Activated B cell treated with CpG ODN at 0.5 μM for 24 hours (primary cell): ENCODE results near the gene S100PBP. TPM values are rescaled to one million over a fixed set of nuclear protein-coding genes. Genes with fewer than 3 reads are reported as not detected.

Experiments
- ATAC-seq: fragments of 200-7000 bp; cut with Tn5 transposase; one replicate; pipeline ENCODE4 v1.10.0; 2021; ENCODE audit warnings: low read depth, mild to moderate bottlenecking, moderate library complexity
- CTCF ChIA-PET: fragments of 350-600 bp; sonication (Branson Sonifier 250); formaldehyde crosslinking; loops from one replicate; lab custom pipeline; 2021; ENCODE audit warnings: antibody characterized with exemption; lab: Charles Lee
- POLR2A ChIA-PET: fragments of 350-600 bp; sonication (Branson Sonifier 250); formaldehyde crosslinking; loops from one replicate; lab custom pipeline; 2021; ENCODE audit warnings: antibody characterized with exemption; lab: Charles Lee
- DNase-seq: peaks from one replicate; pipeline ENCODE4 v3.0.0; 2022
- H3K27ac Mint-ChIP-seq: one replicate; pipeline ENCODE4 v1.8.0; 2020; ENCODE audit warnings: mixed read lengths
- H3K27me3 Mint-ChIP-seq: one replicate; pipeline ENCODE4 v1.8.0; 2021; ENCODE audit warnings: mixed read lengths
- H3K36me3 Mint-ChIP-seq: one replicate; pipeline ENCODE4 v1.8.0; 2021; ENCODE audit warnings: low read depth, mixed read lengths
- H3K4me1 Mint-ChIP-seq: one replicate; pipeline ENCODE4 v1.8.0; 2021; ENCODE audit warnings: mixed read lengths
- H3K4me3 Mint-ChIP-seq: one replicate; pipeline ENCODE4 v1.8.0; 2020; ENCODE audit warnings: mild to moderate bottlenecking, mixed read lengths
- H3K9me3 Mint-ChIP-seq: one replicate; pipeline ENCODE4 v1.8.0; 2020; ENCODE audit warnings: mixed read lengths
- CTCF ChIP-seq: fragments of 200-600 bp; IDR thresholded peaks from one replicate; pipeline ENCODE4 v1.8.0; 2022; ENCODE audit warnings: antibody characterized with exemption, mild to moderate bottlenecking
- intact Hi-C: fragments of 100-400 bp; cut with micrococcal nuclease; formaldehyde crosslinking; loops from one replicate; pipeline ENCODE4 v1.15.1; 2024
- total RNA-seq: library from RNA; stranded (reverse); gene quantifications from 2 replicates; pipeline ENCODE4 v1.2.3, GENCODE V29; 2022

S100PBP gene
- 43.0 and 50.5 TPM in 2 replicates for total RNA-seq

GRCh38 chr1:32817159-32817814, at the start of gene S100PBP, which contains the start of gene YARS1:
Gene S100PBP, plus strand, starts transcription at chr1:32817653. Its CDS starts 8,447 bp downstream, at chr1:32826100.
Gene YARS1, minus strand, starts transcription at chr1:32817358. Its CDS starts 114 bp downstream, at chr1:32817244.
- POLR2A ChIA-PET, result interaction anchor here (0.6 to 2.1 kb wide), 13 partner anchors 9 to 638 kb away, joined by 3 to 16 read pairs (median 5); partner anchors contain the start of genes BSDC1, MARCKSL1, RBBP4 and RNF19B
- no peak for TF ChIP-seq CTCF
- Mint-ChIP-seq H3K4me1 (peaks cover 66% of the 10 kb centered on the region), H3K36me3 (peaks cover 40% of the 10 kb centered on the region), H3K27ac (peak within 1 kb of the TSS; percentile 85), H3K9me3 (no peaks in the 10 kb centered on the region), H3K27me3 (no peaks in the 10 kb centered on the region), H3K4me3 (peak within 1 kb of the TSS; percentile 94)
- intact Hi-C loops, result loop anchor here (1.0 to 10.0 kb wide), 12 partner anchors 18 to 1520 kb away; partner anchors contain the start of genes AZIN2, KHDRBS1, PTP4A2 and RNF19B
- DNase-seq (peak; percentile 100), ATAC-seq (peak; percentile 91)
- CTCF ChIA-PET, result no interaction called here

GRCh38 chr1:32768110-32768850, 49.2 kb upstream of the S100PBP start:
- no peak for TF ChIP-seq CTCF
- ChIA-PET CTCF (no interaction called here), POLR2A (no interaction called here)
- Mint-ChIP-seq H3K36me3 (peaks cover 3% of the 10 kb centered on the region), H3K27me3 (no peaks in the 10 kb centered on the region), H3K4me1 (no peaks in the 10 kb centered on the region), H3K27ac (no peak overlapping the region), H3K4me3 (no peak overlapping the region), H3K9me3 (no peaks in the 10 kb centered on the region)
- ATAC-seq (no peak), DNase-seq (no peak)
- intact Hi-C loops, result no loop called here

- DNase-seq, result no peak
- intact Hi-C loops, result loop anchor here (5.0 kb wide), 1 partner anchor 103 kb away; the partner anchor contains the start of gene FNDC5
- H3K27ac Mint-ChIP-seq, result no peak overlapping the region
These were observed 47.8 kb upstream of the S100PBP start for GRCh38 chr1:32769524-32770220.

GRCh38 chr1:32770221-32770731, 47.2 kb upstream of the S100PBP start:
- ATAC-seq (no peak), DNase-seq (no peak)
- Mint-ChIP-seq H3K36me3 (peaks cover 18% of the 10 kb centered on the region), H3K27ac (no peak overlapping the region), H3K4me3 (no peak overlapping the region), H3K27me3 (no peaks in the 10 kb centered on the region), H3K4me1 (no peaks in the 10 kb centered on the region), H3K9me3 (no peaks in the 10 kb centered on the region)
- CTCF ChIA-PET, result no interaction called here
- intact Hi-C loops, result loop anchor here (5.0 kb wide), 1 partner anchor 102 kb away; the partner anchor contains the start of gene FNDC5
- TF ChIP-seq CTCF, result no peak
- POLR2A ChIA-PET, result no interaction called here

More at GRCh38 chr1:32769524-32770220, 47.8 kb upstream of the S100PBP start:
- H3K27me3 Mint-ChIP-seq, result no peaks in the 10 kb centered on the region
- ATAC-seq, result no peak
- H3K9me3 Mint-ChIP-seq, result no peaks in the 10 kb centered on the region
- H3K4me1 Mint-ChIP-seq, result no peaks in the 10 kb centered on the region
- CTCF ChIA-PET, result interaction anchor here (1.1 kb wide), 1 partner anchor 249 kb away, joined by 4 read pairs; no protein-coding TSS in a partner anchor
- H3K4me3 Mint-ChIP-seq, result no peak overlapping the region
- no peak for TF ChIP-seq CTCF
- POLR2A ChIA-PET, result no interaction called here
- H3K36me3 Mint-ChIP-seq, result peaks cover 12% of the 10 kb centered on the region
